ENCODE data around the gene TMEM37. TPM values are rescaled to one million over a fixed set of nuclear protein-coding genes. Genes with fewer than 3 reads are reported as not detected.

Gene TMEM37
- total RNA-seq, 4 donors from 2014 or later, result 1.6 to 10.0 (median 7.7) TPM

DNA sequence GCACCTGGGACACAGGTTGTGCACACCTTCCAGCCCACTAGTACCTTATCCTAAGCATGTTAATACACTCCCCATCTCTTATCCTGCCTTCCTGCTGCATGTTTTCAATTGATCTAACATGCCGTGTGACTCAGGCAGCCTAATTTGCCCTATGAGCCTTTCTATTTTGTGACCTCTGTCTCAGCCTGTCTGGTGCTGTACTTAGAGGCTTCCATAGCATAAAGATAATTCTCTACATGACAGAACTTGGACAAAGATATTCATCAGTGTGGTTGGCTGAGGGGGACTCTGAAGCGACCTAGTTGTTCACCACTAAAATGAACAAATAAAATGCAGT is 8.6 kb upstream of the TMEM37 start:
- DNase-seq (ENCODE audit: low spot score in 2 of 2), result no peak
- 72% methylated on average over 2 of the region's 2 CpGs for WGBS
- H3K4me1 ChIP-seq, result peaks cover 33% of the 10 kb centered on the region

DNA sequence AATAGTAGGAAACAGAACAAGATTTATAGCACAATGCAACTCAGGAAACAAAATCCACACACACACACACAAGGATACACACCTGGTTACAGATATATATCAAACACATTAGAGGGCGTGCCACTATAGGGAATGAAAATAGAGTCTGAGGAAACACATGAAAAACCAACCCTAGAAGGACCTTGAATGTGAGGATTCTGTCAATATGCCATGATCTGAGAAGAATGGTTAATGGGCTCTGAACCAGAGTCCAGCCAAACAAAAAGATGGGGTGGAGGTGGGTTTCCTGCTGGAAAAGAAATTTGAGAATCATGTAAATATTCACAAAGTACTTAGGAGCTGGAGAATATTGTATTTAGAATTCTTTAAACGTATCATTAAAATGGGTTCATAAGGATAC is 7.8 kb upstream of the TMEM37 start:
- DNase-seq (ENCODE audit: low spot score in 2 of 2), result no peak
- Histone ChIP-seq H3K27me3 (no peaks in the 10 kb centered on the region), H3K36me3 (no peaks in the 10 kb centered on the region), H3K4me1 (peaks cover 33% of the 10 kb centered on the region), H3K9me3 (no peaks in the 10 kb centered on the region), H3K4me3 (no peak overlapping the region), H3K27ac (no peak overlapping the region)
- WGBS, result 83% methylated on average over 2 of the region's 2 CpGs
- TF ChIP-seq POLR2A (IDR thresholded peaks at IDR 0.05) (no peak), POLR2AphosphoS5 (IDR thresholded peaks at IDR 0.05) (no peak), EP300 (IDR thresholded peaks at IDR 0.05) (no peak)
- TF ChIP-seq, protein P1, sequence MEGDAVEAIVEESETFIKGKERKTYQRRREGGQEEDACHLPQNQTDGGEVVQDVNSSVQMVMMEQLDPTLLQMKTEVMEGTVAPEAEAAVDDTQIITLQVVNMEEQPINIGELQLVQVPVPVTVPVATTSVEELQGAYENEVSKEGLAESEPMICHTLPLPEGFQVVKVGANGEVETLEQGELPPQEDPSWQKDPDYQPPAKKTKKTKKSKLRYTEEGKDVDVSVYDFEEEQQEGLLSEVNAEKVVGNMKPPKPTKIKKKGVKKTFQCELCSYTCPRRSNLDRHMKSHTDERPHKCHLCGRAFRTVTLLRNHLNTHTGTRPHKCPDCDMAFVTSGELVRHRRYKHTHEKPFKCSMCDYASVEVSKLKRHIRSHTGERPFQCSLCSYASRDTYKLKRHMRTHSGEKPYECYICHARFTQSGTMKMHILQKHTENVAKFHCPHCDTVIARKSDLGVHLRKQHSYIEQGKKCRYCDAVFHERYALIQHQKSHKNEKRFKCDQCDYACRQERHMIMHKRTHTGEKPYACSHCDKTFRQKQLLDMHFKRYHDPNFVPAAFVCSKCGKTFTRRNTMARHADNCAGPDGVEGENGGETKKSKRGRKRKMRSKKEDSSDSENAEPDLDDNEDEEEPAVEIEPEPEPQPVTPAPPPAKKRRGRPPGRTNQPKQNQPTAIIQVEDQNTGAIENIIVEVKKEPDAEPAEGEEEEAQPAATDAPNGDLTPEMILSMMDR (IDR thresholded peaks at IDR 0.05), result no peak

More for the DNA sequence above, 8.6 kb upstream of the TMEM37 start:
- no peak overlapping the region for H3K27ac ChIP-seq
- no peaks in the 10 kb centered on the region for H3K9me3 ChIP-seq
- H3K4me3 ChIP-seq, result no peak overlapping the region
- H3K27me3 ChIP-seq, result no peaks in the 10 kb centered on the region
- TF ChIP-seq POLR2AphosphoS5 (IDR thresholded peaks at IDR 0.05), result no peak
- TF ChIP-seq EP300 (IDR thresholded peaks at IDR 0.05), result no peak
- TF ChIP-seq POLR2A (IDR thresholded peaks at IDR 0.05), result no peak
- TF ChIP-seq, protein P1 (IDR thresholded peaks at IDR 0.05), result no peak
- H3K36me3 ChIP-seq, result no peaks in the 10 kb centered on the region

DNA sequence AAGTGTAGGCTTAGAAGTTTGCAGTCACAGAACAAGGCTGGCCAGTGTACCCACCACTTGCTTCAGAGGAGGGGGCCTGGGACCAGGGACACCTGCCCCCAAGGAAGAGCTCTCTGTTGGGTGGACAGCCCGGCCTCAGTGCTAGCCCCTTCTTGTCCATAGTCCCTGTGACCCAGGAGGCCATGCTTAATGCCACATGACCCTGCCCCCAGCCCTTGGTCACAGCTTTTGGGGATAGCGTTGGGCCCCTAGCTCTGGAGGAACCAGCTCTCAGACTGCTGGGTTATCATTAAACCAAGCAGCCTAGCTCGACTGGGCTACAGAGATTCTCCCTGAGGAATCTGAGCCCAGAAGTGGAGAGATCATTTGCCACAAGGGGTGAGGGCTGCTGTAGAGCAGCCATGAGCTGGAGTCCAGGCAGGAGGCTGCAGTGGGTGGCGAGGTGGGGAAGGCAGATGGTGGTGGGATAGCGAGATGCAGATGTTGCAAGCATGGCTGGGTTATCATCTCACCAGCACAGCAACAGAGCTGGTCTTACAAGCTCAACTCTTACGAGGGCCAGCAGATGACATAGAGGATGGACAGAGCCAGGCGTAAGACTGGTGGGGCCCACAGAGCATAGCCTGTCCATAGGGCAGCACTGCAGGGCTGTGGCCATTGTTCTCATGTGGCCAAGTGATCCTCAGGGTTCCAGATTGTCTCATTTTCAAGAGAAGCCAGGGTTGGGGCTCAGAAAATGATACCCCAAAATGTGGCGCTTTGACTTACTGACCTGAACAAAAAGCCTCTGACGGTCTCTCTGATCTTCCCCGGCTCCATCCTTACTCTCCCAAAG is 7.2 kb upstream of the TMEM37 start:
- H3K27ac ChIP-seq, result no peak overlapping the region

GRCh38 chr2:119425119-119425405 is 6.6 kb upstream of the TMEM37 start:
- no peak for TF ChIP-seq EP300 (IDR thresholded peaks at IDR 0.05)
- TF ChIP-seq POLR2AphosphoS5 (IDR thresholded peaks at IDR 0.05), result no peak
- Histone ChIP-seq H3K36me3 (no peaks in the 10 kb centered on the region), H3K4me1 (peaks cover 28% of the 10 kb centered on the region), H3K4me3 (no peak overlapping the region), H3K27me3 (no peaks in the 10 kb centered on the region), H3K9me3 (no peaks in the 10 kb centered on the region), H3K27ac (no peak overlapping the region)
- WGBS, result 93% methylated on average over 1 of the region's 1 CpG
- DNase-seq (ENCODE audit: low spot score in 2 of 2), result no peak

More for the DNA sequence above, 7.2 kb upstream of the TMEM37 start:
- no peak for TF ChIP-seq POLR2A (IDR thresholded peaks at IDR 0.05)
- TF ChIP-seq EP300 (IDR thresholded peaks at IDR 0.05), result no peak
- no peak for TF ChIP-seq POLR2AphosphoS5 (IDR thresholded peaks at IDR 0.05)
- TF ChIP-seq, protein P1 (IDR thresholded peaks at IDR 0.05), result no peak
- Histone ChIP-seq H3K27me3 (no peaks in the 10 kb centered on the region), H3K36me3 (no peaks in the 10 kb centered on the region), H3K9me3 (no peaks in the 10 kb centered on the region), H3K4me3 (no peak overlapping the region), H3K4me1 (peaks cover 28% of the 10 kb centered on the region)
- WGBS, result 92% methylated on average over 9 of the region's 10 CpGs
- no peak for DNase-seq (ENCODE audit: low spot score in 2 of 2)

GRCh38 chr2:119425620-119426395 is 5.8 kb upstream of the TMEM37 start:
- no peak overlapping the region for H3K4me3 ChIP-seq
- peaks cover 36% of the 10 kb centered on the region for H3K4me1 ChIP-seq
- H3K9me3 ChIP-seq, result no peaks in the 10 kb centered on the region
- no peak for DNase-seq (ENCODE audit: low spot score in 2 of 2)
- H3K27ac ChIP-seq, result no peak overlapping the region
- TF ChIP-seq EP300 (IDR thresholded peaks at IDR 0.05), result no peak
- no peak for TF ChIP-seq POLR2AphosphoS5 (IDR thresholded peaks at IDR 0.05)
- TF ChIP-seq POLR2A (IDR thresholded peaks at IDR 0.05), result no peak
- 92% methylated on average over 7 of the region's 7 CpGs for WGBS
- H3K36me3 ChIP-seq, result no peaks in the 10 kb centered on the region
- no peaks in the 10 kb centered on the region for H3K27me3 ChIP-seq

DNA sequence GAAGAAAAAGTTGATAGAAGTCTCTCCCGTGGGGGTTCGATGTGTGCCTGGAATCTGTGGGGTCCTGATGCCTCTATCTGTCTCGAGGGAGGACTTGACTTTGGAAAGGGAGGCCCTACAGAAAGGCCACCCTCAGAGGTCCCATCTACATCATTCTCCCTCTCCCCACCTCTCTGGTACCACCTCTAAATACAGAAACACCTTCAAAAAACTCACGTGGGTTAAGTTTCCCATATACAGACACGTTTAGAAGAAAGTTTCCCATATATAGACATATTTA is 5.3 kb upstream of the TMEM37 start:
- no peaks in the 10 kb centered on the region for H3K36me3 ChIP-seq
- H3K9me3 ChIP-seq, result no peaks in the 10 kb centered on the region
- H3K27ac ChIP-seq, result no peak overlapping the region
- H3K4me3 ChIP-seq, result no peak overlapping the region
- TF ChIP-seq, protein P1 (IDR thresholded peaks at IDR 0.05), result no peak
- TF ChIP-seq EP300 (IDR thresholded peaks at IDR 0.05), result no peak
- no peak for TF ChIP-seq POLR2A (IDR thresholded peaks at IDR 0.05)
- TF ChIP-seq POLR2AphosphoS5 (IDR thresholded peaks at IDR 0.05), result no peak
- WGBS, result 76% methylated on average over 5 of the region's 5 CpGs
- no peaks in the 10 kb centered on the region for H3K27me3 ChIP-seq
- H3K4me1 ChIP-seq, result peaks cover 41% of the 10 kb centered on the region
- no peak for DNase-seq (ENCODE audit: low spot score in 2 of 2)
